ENCODE data around the gene COG5. TPM values are rescaled to one million over a fixed set of nuclear protein-coding genes. Genes with fewer than 3 reads are reported as not detected.

The COG5 gene
- total RNA-seq, 2 experiments from 2014 or later, result 37.6 to 40.3 TPM

- Mint-ChIP-seq H3K9me3 (no peaks in the 10 kb centered on the region), H3K4me1 (ENCODE audit: low read depth) (no peaks in the 10 kb centered on the region), H3K4me3 (no peak overlapping the region), H3K27me3 (no peaks in the 10 kb centered on the region), H3K27ac (no peak overlapping the region), H3K36me3 (ENCODE audit: low read depth) (peaks cover 6% of the 10 kb centered on the region)
- ChIA-PET POLR2A (no interaction called here), CTCF (no interaction called here)
- intact Hi-C loops (cut with micrococcal nuclease), result no loop called here
- no peak for TF ChIP-seq CTCF (IDR thresholded peaks at IDR 0.05)
- DNase-seq, result no peak
- no peak for ATAC-seq
Observed at GRCh38 chr7:107596881-107597581, 33.3 kb upstream of the COG5 start.

GRCh38 chr7:107594961-107595737 is 31.4 kb upstream of the COG5 start:
- POLR2A ChIA-PET, result no interaction called here
- CTCF ChIA-PET, result no interaction called here
- Mint-ChIP-seq H3K27me3 (no peaks in the 10 kb centered on the region), H3K9me3 (no peaks in the 10 kb centered on the region), H3K4me1 (ENCODE audit: low read depth) (no peaks in the 10 kb centered on the region), H3K4me3 (no peak overlapping the region), H3K36me3 (ENCODE audit: low read depth) (peaks cover 6% of the 10 kb centered on the region), H3K27ac (no peak overlapping the region)
- no peak for TF ChIP-seq CTCF (IDR thresholded peaks at IDR 0.05)
- ATAC-seq, result no peak
- intact Hi-C loops (cut with micrococcal nuclease), result loop anchor here (2.0 kb wide), 1 partner anchor 68 kb away; no protein-coding TSS in a partner anchor
- no peak for DNase-seq

- intact Hi-C loops (cut with micrococcal nuclease), result no loop called here
- DNase-seq, result no peak
- CTCF ChIA-PET, result interaction anchor here (0.6 to 1.2 kb wide), 2 partner anchors 10 to 28 kb away, joined by 3 read pairs; no protein-coding TSS in a partner anchor
- Mint-ChIP-seq H3K36me3 (ENCODE audit: low read depth) (peaks cover 10% of the 10 kb centered on the region), H3K27me3 (no peaks in the 10 kb centered on the region), H3K4me3 (no peak overlapping the region), H3K27ac (no peak overlapping the region), H3K9me3 (no peaks in the 10 kb centered on the region), H3K4me1 (ENCODE audit: low read depth) (no peaks in the 10 kb centered on the region)
- no peak for TF ChIP-seq CTCF (IDR thresholded peaks at IDR 0.05)
- POLR2A ChIA-PET, result no interaction called here
- ATAC-seq, result no peak
Observed at GRCh38 chr7:107593025-107593410, 29.3 kb upstream of the COG5 start.

GRCh38 chr7:107592361-107593024 is 28.8 kb upstream of the COG5 start:
- no peaks in the 10 kb centered on the region for H3K9me3 Mint-ChIP-seq

More at GRCh38 chr7:107592361-107593024, 28.8 kb upstream of the COG5 start:
- Mint-ChIP-seq H3K4me1 (ENCODE audit: low read depth) (no peaks in the 10 kb centered on the region), H3K27ac (no peak overlapping the region), H3K27me3 (no peaks in the 10 kb centered on the region), H3K4me3 (no peak overlapping the region), H3K36me3 (ENCODE audit: low read depth) (peaks cover 10% of the 10 kb centered on the region)
- no peak for ATAC-seq
- no peak for TF ChIP-seq CTCF (IDR thresholded peaks at IDR 0.05)
- no peak for DNase-seq
- ChIA-PET POLR2A (no interaction called here), CTCF (interaction anchor here (0.6 to 1.2 kb wide), 3 partner anchors 10 to 48 kb away, joined by 3 read pairs; no protein-coding TSS in a partner anchor)
- intact Hi-C loops (cut with micrococcal nuclease), result no loop called here
